ENCODE measurements around the gene PLA2G5. TPM values are rescaled to one million over a fixed set of nuclear protein-coding genes. Genes with fewer than 3 reads are reported as not detected.

PLA2G5 gene
- total RNA-seq, 4 donors from 2014 or later = 0.87 to 4.7 (median 2.2) TPM

GRCh38 chr1:20090641-20091040, 20.6 kb downstream of the PLA2G5 start:
- 77 to 83% methylated on average over 6 of the region's 6 CpGs for WGBS, 2 donors
- no peak for TF ChIP-seq EP300 (IDR thresholded peaks at IDR 0.05)
- TF ChIP-seq CTCF (IDR thresholded peaks at IDR 0.05) = no peak
- TF ChIP-seq POLR2A (IDR thresholded peaks at IDR 0.05) = no peak
- H3K4me3 ChIP-seq = no peak overlapping the region

GRCh38 chr1:20093303-20093702, 23.3 kb downstream of the PLA2G5 start:
- Histone ChIP-seq H3K27ac (peak overlapping the region in 2 of 4 donors; percentile 60 to 67), H3K9me3 (peaks cover 0 to 14% (median 0%) of the 10 kb centered on the region in 4 donors), H3K36me3 (no peaks in the 10 kb centered on the region), H3K4me3 (no peak overlapping the region), H3K27me3 (no peaks in the 10 kb centered on the region), H3K4me1 (peaks cover 0 to 8% (median 0%) of the 10 kb centered on the region in 4 donors)
- 91 to 93% methylated on average over 5 of the region's 5 CpGs for WGBS, 2 donors
- no peak for TF ChIP-seq POLR2A (IDR thresholded peaks at IDR 0.05)
- no peak for TF ChIP-seq EP300 (IDR thresholded peaks at IDR 0.05)
- TF ChIP-seq CTCF (IDR thresholded peaks at IDR 0.05) = no peak
- DNase-seq (ENCODE audit: low spot score in 2 of 2) = no peak

More at GRCh38 chr1:20090641-20091040, 20.6 kb downstream of the PLA2G5 start:
- no peaks in the 10 kb centered on the region for H3K36me3 ChIP-seq
- no peaks in the 10 kb centered on the region for H3K27me3 ChIP-seq
- H3K27ac ChIP-seq = peak overlapping the region in 1 of 4 donors; percentile 51
- H3K4me1 ChIP-seq = peaks cover 0 to 8% (median 0%) of the 10 kb centered on the region in 4 donors
- no peaks in the 10 kb centered on the region for H3K9me3 ChIP-seq
- no peak for DNase-seq (ENCODE audit: low spot score in 2 of 2)

GRCh38 chr1:20093940-20094391, 24.0 kb downstream of the PLA2G5 start:
- 59 to 67% methylated on average over 5 of the region's 5 CpGs for WGBS, 2 donors
- H3K36me3 ChIP-seq = no peaks in the 10 kb centered on the region
- peak; percentile 43 to 73 for DNase-seq (ENCODE audit: low spot score in 2 of 2)
- peaks cover 0 to 14% (median 0%) of the 10 kb centered on the region in 4 donors for H3K9me3 ChIP-seq
- H3K4me3 ChIP-seq = no peak overlapping the region
- H3K27ac ChIP-seq = peak overlapping the region in 2 of 4 donors; percentile 60 to 67
- TF ChIP-seq POLR2A (IDR thresholded peaks at IDR 0.05) (no peak), EP300 (IDR thresholded peaks at IDR 0.05) (peak in 1 of 2 donors; percentile 84), CTCF (IDR thresholded peaks at IDR 0.05) (no peak)
- H3K27me3 ChIP-seq = no peaks in the 10 kb centered on the region
- peaks cover 0 to 8% (median 0%) of the 10 kb centered on the region in 4 donors for H3K4me1 ChIP-seq

- Histone ChIP-seq H3K36me3 (no peaks in the 10 kb centered on the region), H3K4me3 (no peak overlapping the region), H3K27ac (peak overlapping the region in 2 of 4 donors; percentile 16 to 58), H3K9me3 (peaks cover 0 to 14% (median 0%) of the 10 kb centered on the region in 4 donors), H3K4me1 (peaks cover 0 to 8% (median 0%) of the 10 kb centered on the region in 4 donors), H3K27me3 (no peaks in the 10 kb centered on the region)
- WGBS, 2 donors = 68 to 82% methylated on average over 5 of the region's 5 CpGs
- TF ChIP-seq EP300 (IDR thresholded peaks at IDR 0.05) (no peak), CTCF (IDR thresholded peaks at IDR 0.05) (no peak), POLR2A (IDR thresholded peaks at IDR 0.05) (no peak)
- DNase-seq (ENCODE audit: low spot score in 2 of 2) = no peak
Observed at GRCh38 chr1:20095564-20096434, 25.8 kb downstream of the PLA2G5 start.
